Testis (tissue), 3 donors: Measurements from ENCODE around the gene CEP72. TPM values are rescaled to one million over a fixed set of nuclear protein-coding genes. Genes with fewer than 3 reads are reported as not detected.

ENCODE experiments used
- DNase-seq: peaks from one replicate; pipeline ENCODE4 v3.0.0-alpha.2; 2019
- H3K27ac ChIP-seq, 2 donors: fragments of 200-600 bp; sonication (generic); one replicate each; pipeline ENCODE4 v1.5.1; 2019
- H3K27me3 ChIP-seq: fragments of 200-600 bp; sonication (generic); one replicate; pipeline ENCODE4 v1.5.1; 2019
- H3K36me3 ChIP-seq: fragments of 200-600 bp; sonication (generic); one replicate; pipeline ENCODE4 v1.5.1; 2017; ENCODE audit warnings: low read depth; ENCODE audit errors: missing control alignments
- H3K4me1 ChIP-seq: fragments of 200-600 bp; sonication (generic); one replicate; pipeline ENCODE4 v1.5.1; 2019
- H3K4me3 ChIP-seq, 2 donors: fragments of 200-600 bp; sonication (generic); one replicate each; pipeline ENCODE4 v1.5.1; 2017 to 2019
- H3K9me3 ChIP-seq: fragments of 200-600 bp; sonication (generic); one replicate; pipeline ENCODE4 v1.5.1; 2017
- POLR2A ChIP-seq: fragments of 450-650 bp; IDR thresholded peaks from one replicate; pipeline ENCODE4 v1.6.1; 2017; ENCODE audit warnings: antibody characterized with exemption, mild to moderate bottlenecking, moderate library complexity
- WGBS, 2 donors: methylation state at CpG; one replicate each; pipeline ENCODE4 v1.1.5; 2018; 5-methylcytosine and 5-hydroxymethylcytosine counted together
- intact Hi-C: fragments of 100-400 bp; cut with DNase I; formaldehyde crosslinking; loops from one replicate; pipeline ENCODE4 v1.15.1; 2023; ENCODE audit warnings: low total_unique reads
- polyA plus RNA-seq: library from polyadenylated mRNA; stranded (reverse); fragments of 350-450 nt; fragmentation: Illumina TruSeq; extraction: RNeasy Lipid Tissue Mini Kit (QIAGEN cat#74804); gene quantifications from one replicate; pipeline ENCODE4 v1.2.3, GENCODE V29; 2014; ENCODE audit warnings: low read depth, low replicate concordance; ENCODE audit not compliant: insufficient read depth
- total RNA-seq, 2 donors: library from RNA; depleted of rRNA; stranded (reverse); fragments of >200 nt; gene quantifications; one replicate each; pipeline ENCODE4 v1.2.3, GENCODE V29; 2016
- TF ChIP-seq, protein P1 (sequence below), 3 experiments: fragments of 450-650 bp in 2 of 3; fragments of 200-600 bp in 1 of 3; sonication (generic) in 1 of 3; IDR thresholded peaks; one replicate each; pipeline ENCODE4 v1.5.1; 2016 to 2019; ENCODE audit warnings: antibody characterized with exemption in 3 of 3, mild to moderate bottlenecking in 2 of 3, moderate library complexity in 1 of 3

CEP72 gene
- total and polyA plus RNA-seq, 3 donors from 2014 or later: 18.5 to 31.2 (median 19.8) TPM

- H3K27ac ChIP-seq: no peak overlapping the region
- H3K36me3 ChIP-seq: no peaks in the 10 kb centered on the region
- no peak for DNase-seq
- no peak for TF ChIP-seq POLR2A
- TF ChIP-seq, protein P1, sequence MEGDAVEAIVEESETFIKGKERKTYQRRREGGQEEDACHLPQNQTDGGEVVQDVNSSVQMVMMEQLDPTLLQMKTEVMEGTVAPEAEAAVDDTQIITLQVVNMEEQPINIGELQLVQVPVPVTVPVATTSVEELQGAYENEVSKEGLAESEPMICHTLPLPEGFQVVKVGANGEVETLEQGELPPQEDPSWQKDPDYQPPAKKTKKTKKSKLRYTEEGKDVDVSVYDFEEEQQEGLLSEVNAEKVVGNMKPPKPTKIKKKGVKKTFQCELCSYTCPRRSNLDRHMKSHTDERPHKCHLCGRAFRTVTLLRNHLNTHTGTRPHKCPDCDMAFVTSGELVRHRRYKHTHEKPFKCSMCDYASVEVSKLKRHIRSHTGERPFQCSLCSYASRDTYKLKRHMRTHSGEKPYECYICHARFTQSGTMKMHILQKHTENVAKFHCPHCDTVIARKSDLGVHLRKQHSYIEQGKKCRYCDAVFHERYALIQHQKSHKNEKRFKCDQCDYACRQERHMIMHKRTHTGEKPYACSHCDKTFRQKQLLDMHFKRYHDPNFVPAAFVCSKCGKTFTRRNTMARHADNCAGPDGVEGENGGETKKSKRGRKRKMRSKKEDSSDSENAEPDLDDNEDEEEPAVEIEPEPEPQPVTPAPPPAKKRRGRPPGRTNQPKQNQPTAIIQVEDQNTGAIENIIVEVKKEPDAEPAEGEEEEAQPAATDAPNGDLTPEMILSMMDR (IDR thresholded peaks at IDR 0.05): no peak
- no peaks in the 10 kb centered on the region for H3K9me3 ChIP-seq
- no peaks in the 10 kb centered on the region for H3K4me1 ChIP-seq
- no peaks in the 10 kb centered on the region for H3K27me3 ChIP-seq
- WGBS, 2 donors: 97 to 98% methylated on average over 16 of the region's 16 CpGs
- intact Hi-C loops: no loop called here
- no peak overlapping the region for H3K4me3 ChIP-seq
These were observed 47.5 kb downstream of the CEP72 start for GRCh38 chr5:659496-660263.

DNA sequence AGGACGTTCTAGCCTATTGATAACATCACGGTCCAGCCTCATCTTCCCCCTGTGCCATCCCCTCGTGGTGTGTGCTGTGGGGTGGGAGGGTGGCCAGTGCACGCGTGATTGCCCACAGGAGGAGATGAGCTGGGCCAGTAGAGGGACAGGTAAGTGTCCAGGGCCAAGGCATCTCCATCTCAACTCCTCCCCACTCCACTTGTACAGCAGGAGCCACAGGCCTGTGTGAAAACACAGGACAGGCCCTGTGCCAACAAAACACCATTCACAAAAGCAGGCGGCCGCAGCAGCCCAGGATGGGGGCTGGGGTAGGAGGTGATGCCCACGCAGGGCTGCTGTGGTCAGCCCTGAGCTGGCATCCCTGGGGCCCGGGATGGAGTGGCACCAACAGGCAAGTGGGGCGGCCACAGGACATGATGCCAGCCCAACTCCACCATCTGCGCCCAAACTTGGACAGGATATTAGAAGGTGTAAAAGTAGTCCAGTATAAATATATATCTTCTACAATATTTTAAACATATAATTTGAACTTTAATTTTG is 48.4 kb downstream of the CEP72 start:
- intact Hi-C loops: no loop called here
- no peak for DNase-seq
- TF ChIP-seq, protein P1 (IDR thresholded peaks at IDR 0.05): no peak
- no peak for TF ChIP-seq POLR2A
- H3K4me1 ChIP-seq: no peaks in the 10 kb centered on the region
- H3K27ac ChIP-seq: no peak overlapping the region
- H3K4me3 ChIP-seq: no peak overlapping the region
- no peaks in the 10 kb centered on the region for H3K27me3 ChIP-seq
- 96% methylated on average over 11 of the region's 11 CpGs for WGBS, 2 donors
- H3K9me3 ChIP-seq: no peaks in the 10 kb centered on the region
- H3K36me3 ChIP-seq: no peaks in the 10 kb centered on the region

- TF ChIP-seq POLR2A: no peak
- TF ChIP-seq, protein P1 (IDR thresholded peaks at IDR 0.05): no peak
- no peaks in the 10 kb centered on the region for H3K4me1 ChIP-seq
- no peak overlapping the region for H3K27ac ChIP-seq
- H3K36me3 ChIP-seq: no peaks in the 10 kb centered on the region
- no peaks in the 10 kb centered on the region for H3K27me3 ChIP-seq
- intact Hi-C loops: no loop called here
- H3K4me3 ChIP-seq: peak overlapping the region in 1 of 2 donors; percentile 42
- 72 to 96% methylated on average over 12 to 53 of the region's 53 CpGs for WGBS, 2 donors
- H3K9me3 ChIP-seq: no peaks in the 10 kb centered on the region
- DNase-seq: no peak
These were observed 50.0 kb downstream of the CEP72 start for GRCh38 chr5:661891-662750.

GRCh38 chr5:662751-663435 is 50.8 kb downstream of the CEP72 start:
- H3K4me3 ChIP-seq: peak overlapping the region in 1 of 2 donors; percentile 42
- H3K4me1 ChIP-seq: no peaks in the 10 kb centered on the region
- H3K27ac ChIP-seq: no peak overlapping the region
- H3K36me3 ChIP-seq: no peaks in the 10 kb centered on the region
- 88% methylated on average over 49 to 56 of the region's 56 CpGs for WGBS, 2 donors
- no peaks in the 10 kb centered on the region for H3K9me3 ChIP-seq
- TF ChIP-seq POLR2A: no peak
- TF ChIP-seq, protein P1 (IDR thresholded peaks at IDR 0.05): no peak
- H3K27me3 ChIP-seq: no peaks in the 10 kb centered on the region
- intact Hi-C loops: no loop called here
- DNase-seq: peak; percentile 77
